Measurements from ENCODE around the gene MC4R.

GRCh38 chr18:60347526-60348045 lies 25.0 kb downstream of the MC4R start:
- no peak for TF ChIP-seq CTCF (IDR thresholded peaks at IDR 0.05; ENCODE audit: low read length)
- TF ChIP-seq EZH2 (IDR thresholded peaks at IDR 0.05; ENCODE audit: borderline replicate concordance, low read length) = no peak
